GM20431 (cell line): Measurements from ENCODE around the gene C1orf52.

Experiments used
- in situ Hi-C: fragments of 300-500 bp; cut with MseI, MboI; formaldehyde crosslinking; loops from one replicate; pipeline ENCODE4 v1.15.0; 2020; ENCODE audit warnings: low sequenced_read_pairs; ENCODE audit not compliant: unreplicated experiment

Gene C1orf52

DNA sequence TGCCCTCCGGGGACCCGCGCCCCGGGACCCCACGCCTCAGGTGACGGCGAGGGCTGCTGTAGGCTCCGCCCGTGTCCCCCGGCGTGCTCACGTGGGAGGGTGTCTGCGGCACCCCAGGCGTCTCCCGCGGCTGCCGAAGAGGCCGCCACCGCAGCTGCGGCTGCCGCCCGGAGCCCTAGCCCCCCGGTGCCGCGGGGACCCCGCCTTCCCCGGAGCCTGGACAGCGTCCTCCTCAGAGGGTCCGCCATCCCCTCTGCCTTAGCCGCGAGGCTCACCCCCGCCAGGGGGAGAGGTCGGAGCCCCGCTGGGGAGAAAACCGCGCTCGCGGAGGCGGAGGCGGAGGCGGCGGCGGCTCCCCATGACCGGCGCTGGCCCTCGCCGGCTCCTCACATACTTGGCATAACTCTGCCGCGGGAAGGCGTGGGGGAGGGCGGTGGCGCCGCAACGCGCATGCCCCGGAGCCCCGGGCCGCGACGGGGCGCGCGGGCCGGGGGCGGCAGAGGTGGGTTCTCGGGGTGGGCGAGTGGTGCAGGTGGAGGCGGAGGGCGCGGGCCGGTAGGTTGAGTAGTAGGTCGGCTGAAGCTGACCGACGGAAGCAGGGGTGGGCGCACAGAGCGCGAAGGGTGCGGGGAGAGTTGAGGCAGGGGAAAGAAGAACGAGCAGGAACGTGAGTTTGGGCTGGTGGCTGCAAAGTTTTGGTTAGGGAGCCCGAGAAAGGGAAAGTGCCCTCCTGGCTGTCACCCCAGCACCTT is 57.9 kb downstream of the C1orf52 start:
- in situ Hi-C loops: no loop called here

DNA sequence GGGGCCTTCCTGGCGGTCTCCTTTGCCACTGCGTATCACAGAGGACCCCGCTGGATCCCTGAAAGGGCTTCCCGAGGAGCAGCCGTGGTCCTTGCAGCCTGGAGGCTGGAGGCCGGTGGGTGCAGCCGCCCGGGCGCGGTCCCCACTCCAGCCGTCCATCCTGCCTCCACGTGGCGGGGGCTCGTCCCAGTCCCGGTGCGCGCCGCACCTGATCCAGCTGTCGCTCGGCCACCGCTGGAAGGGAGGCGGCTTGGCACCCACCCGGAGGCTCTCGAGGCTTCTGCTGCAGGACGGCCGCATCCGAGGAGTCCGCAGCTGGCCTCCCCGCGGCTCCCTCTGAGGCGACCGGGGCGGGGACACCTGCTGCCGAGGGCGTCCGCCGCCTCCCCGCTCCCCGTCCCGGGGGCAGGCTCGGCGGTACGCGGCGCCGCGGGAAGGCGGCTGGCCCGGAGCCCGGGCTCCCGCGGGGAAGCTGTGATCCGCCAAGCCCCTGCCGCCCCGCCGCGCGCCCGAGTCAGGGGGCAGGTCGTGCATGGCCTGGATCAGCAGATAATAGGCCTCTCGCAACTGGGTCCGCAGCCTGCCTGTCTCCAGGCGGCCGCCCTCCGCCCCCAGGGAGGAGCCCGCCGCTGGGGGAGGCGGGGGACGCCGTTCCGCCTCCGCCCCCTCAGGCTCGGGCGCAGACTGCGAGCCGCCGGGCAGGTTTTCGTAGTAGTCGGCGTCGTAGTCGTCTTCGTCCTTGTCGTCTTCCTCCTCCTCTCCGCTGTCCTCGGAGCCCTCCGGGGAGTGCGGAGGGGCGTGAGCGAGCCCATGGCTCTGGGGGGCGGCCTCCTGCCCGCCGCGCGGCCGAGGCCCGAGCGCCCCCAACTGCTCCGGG is 58.8 kb downstream of the C1orf52 start, which contains the start of gene SYDE2:
Gene SYDE2, minus strand, starts transcription at position 554 of the 877 bp plus-strand sequence. Its CDS starts 20 bp downstream, at position 534.
- in situ Hi-C loops: no loop called here
